Neutrophil (primary cell): ENCODE results near the gene CROCC.
"Not testable (repeated sequence)": the region's sequence is repeated elsewhere in the genome, so short reads cannot be mapped to it uniquely, and the experiment has no call there.

ENCODE experiments used
- H3K27ac ChIP-seq: fragments of 200-600 bp; sonication (generic); 2 replicates; pipeline ENCODE4 v1.5.1; 2016; ENCODE audit warnings: mild to moderate bottlenecking, moderate library complexity
- H3K27me3 ChIP-seq: fragments of 200-600 bp; sonication (generic); 2 replicates; pipeline ENCODE4 v1.6.0; 2016; ENCODE audit warnings: mild to moderate bottlenecking
- H3K36me3 ChIP-seq: fragments of 200-600 bp; sonication (generic); 2 replicates; pipeline ENCODE4 v1.5.1; 2017
- H3K4me1 ChIP-seq, 2 experiments: fragments of 200-600 bp in 1 of 2; sonication (generic) in 1 of 2; 1 replicate in 1 of 2; 2 replicates in 1 of 2; pipeline versions ENCODE4 v1.5.1 to v1.6.1; 2013 to 2016; ENCODE audit warnings: low read depth in 1 of 2, low read length in 1 of 2, mild to moderate bottlenecking in 1 of 2, moderate library complexity in 1 of 2; ENCODE audit not compliant: control insufficient read depth in 1 of 2, insufficient read depth in 1 of 2
- H3K4me3 ChIP-seq, 2 experiments: fragments of 200-600 bp in 1 of 2; sonication (generic) in 1 of 2; 1 replicate in 1 of 2; 2 replicates in 1 of 2; pipeline ENCODE4 v1.5.1; 2013 to 2016; ENCODE audit warnings: low read depth in 1 of 2, low read length in 1 of 2, mild to moderate bottlenecking in 1 of 2, moderate library complexity in 1 of 2
- H3K9me3 ChIP-seq: fragments of 200-600 bp; sonication (generic); 2 replicates; pipeline ENCODE4 v1.5.1; 2016
- CTCF ChIP-seq: fragments of 200-600 bp; sonication (generic); IDR thresholded peaks from 2 replicates; pipeline ENCODE4 v1.5.1; 2016; ENCODE audit warnings: antibody characterized with exemption

CROCC gene

DNA sequence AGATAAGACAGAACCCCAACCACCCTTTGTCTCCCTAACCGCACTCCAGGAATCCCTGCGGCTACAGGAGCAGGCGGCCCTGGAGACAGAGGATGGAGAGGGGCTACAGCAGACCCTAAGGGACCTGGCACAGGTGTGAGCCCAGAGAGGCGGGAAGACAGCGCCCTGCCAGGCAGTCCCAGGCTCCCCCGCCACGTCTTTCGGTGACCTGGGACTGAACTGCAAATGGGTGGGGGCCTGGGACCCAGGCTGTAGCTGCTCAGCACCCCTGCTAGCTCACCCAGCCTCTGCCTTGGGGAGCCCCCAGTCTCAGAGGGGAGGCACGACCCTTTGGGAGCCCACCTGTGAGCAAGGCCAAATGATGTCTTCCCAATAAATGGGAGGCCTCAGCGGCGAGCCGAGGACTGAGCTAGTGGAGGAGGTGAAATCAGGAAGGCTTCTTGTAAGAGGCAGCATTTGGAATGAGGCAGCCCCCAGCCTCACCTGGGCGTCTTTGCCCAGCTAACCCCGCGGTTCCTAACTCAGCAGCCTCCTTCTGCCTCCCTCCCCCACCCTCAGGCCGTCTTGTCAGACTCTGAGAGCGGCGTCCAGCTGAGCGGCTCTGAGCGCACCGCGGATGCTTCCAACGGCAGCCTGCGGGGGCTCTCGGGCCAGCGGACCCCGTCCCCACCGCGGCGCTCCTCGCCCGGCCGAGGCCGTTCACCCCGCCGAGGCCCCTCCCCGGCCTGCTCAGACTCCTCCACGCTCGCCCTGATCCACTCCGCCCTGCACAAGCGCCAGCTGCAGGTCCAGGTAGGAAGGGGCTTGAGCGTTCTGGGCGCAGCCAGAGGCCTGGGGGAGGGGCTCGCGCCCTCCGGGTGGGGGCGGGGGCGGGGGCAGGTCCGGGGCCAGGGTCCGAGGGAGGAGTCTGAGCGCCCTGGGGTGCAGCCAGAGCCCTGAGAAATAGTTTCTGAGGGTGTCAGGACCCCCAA, 16.9 kb downstream of the CROCC start:
- no peaks in the 10 kb centered on the region for H3K27me3 ChIP-seq
- H3K27ac ChIP-seq, result no peak overlapping the region
- H3K9me3 ChIP-seq, result no peaks in the 10 kb centered on the region
- no peak overlapping the region for H3K4me3 ChIP-seq
- no peak for TF ChIP-seq CTCF
- no peaks in the 10 kb centered on the region for H3K4me1 ChIP-seq
- H3K36me3 ChIP-seq, result no peaks in the 10 kb centered on the region

GRCh38 chr1:16939386-16940180, 17.9 kb downstream of the CROCC start:
- H3K27ac ChIP-seq, H3K4me1 ChIP-seq, H3K9me3 ChIP-seq, H3K36me3 ChIP-seq, H3K27me3 ChIP-seq, H3K4me3 ChIP-seq: not testable (repeated sequence)

DNA sequence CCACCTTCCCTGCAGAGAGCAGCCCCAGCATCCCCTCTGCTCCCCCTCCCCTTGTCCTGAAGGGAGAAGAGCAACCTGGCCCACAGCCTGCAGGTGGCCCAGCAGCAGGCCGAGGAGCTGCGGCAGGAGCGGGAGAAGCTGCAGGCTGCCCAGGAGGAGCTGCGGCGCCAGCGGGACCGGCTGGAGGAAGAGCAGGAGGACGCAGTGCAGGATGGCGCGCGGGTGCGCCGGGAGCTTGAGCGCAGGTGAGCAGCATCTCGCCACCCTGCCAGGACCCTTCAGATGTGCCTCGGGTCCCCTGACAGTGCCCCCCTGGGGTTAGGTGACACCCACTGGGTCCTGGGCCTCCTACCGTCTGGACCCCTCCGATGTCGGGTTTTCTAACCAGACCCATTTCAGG, 22.3 kb downstream of the CROCC start:
- Histone ChIP-seq H3K36me3 (no peaks in the 10 kb centered on the region), H3K4me1 (no peaks in the 10 kb centered on the region), H3K27me3 (no peaks in the 10 kb centered on the region), H3K27ac (no peak overlapping the region), H3K9me3 (no peaks in the 10 kb centered on the region), H3K4me3 (no peak overlapping the region)
- no peak for TF ChIP-seq CTCF

DNA sequence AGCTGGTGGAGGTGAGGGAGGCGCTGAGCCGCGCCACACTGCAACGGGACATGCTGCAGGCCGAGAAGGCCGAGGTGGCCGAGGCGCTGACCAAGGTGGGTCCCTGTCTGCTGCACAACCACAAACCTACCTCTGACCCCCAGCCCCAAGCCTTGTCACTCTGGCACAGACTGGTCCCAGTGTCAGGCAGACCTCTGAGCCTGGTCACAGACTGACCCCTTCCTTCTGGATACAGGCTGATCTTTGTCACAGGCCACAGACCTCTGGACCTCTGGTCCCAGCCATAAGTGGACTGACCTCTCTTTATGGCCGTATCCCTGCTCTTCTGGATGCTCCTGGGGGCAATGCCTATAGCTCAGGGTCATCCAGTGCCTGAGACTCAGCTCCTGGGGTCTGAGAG, 23.8 kb downstream of the CROCC start:
- not testable (repeated sequence) for H3K4me3 ChIP-seq, H3K27ac ChIP-seq, H3K9me3 ChIP-seq, H3K27me3 ChIP-seq, H3K36me3 ChIP-seq, H3K4me1 ChIP-seq

GRCh38 chr1:16946185-16946584, 24.5 kb downstream of the CROCC start:
- H3K9me3 ChIP-seq, H3K27ac ChIP-seq, H3K36me3 ChIP-seq, H3K4me3 ChIP-seq, H3K4me1 ChIP-seq, H3K27me3 ChIP-seq: not testable (repeated sequence)

- Histone ChIP-seq H3K27ac (no peak overlapping the region), H3K36me3 (no peaks in the 10 kb centered on the region), H3K27me3 (no peaks in the 10 kb centered on the region), H3K9me3 (no peaks in the 10 kb centered on the region), H3K4me3 (no peak overlapping the region), H3K4me1 (no peaks in the 10 kb centered on the region)
- TF ChIP-seq CTCF, result no peak
Measured at GRCh38 chr1:16946646-16947045, 24.9 kb downstream of the CROCC start.

- H3K36me3 ChIP-seq, H3K27ac ChIP-seq, H3K27me3 ChIP-seq, H3K4me3 ChIP-seq, H3K9me3 ChIP-seq, H3K4me1 ChIP-seq: not testable (repeated sequence)
Measured at GRCh38 chr1:16948282-16948891, 26.7 kb downstream of the CROCC start.

DNA sequence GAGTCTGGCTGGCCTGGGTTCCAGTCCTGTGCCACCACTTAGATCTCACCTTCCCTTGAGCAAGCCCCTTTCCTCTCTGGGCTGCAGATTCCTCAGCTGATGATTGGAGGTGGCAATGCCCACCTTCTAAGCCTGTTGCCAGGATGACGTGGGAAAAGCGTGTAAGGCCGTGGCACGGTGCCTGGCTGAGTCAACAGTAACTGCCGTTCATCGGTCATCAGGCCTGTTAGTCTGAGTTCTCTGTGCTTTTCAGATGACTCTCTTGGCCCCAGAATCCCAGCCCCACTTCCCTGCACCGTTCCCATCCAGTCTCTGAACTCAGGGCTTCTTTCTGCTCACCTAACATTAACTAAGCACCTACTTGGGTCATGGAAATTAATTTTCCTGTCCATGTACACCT, 27.3 kb downstream of the CROCC start:
- not testable (repeated sequence) for H3K27me3 ChIP-seq, H3K4me3 ChIP-seq, H3K9me3 ChIP-seq, H3K27ac ChIP-seq, H3K4me1 ChIP-seq, H3K36me3 ChIP-seq

DNA sequence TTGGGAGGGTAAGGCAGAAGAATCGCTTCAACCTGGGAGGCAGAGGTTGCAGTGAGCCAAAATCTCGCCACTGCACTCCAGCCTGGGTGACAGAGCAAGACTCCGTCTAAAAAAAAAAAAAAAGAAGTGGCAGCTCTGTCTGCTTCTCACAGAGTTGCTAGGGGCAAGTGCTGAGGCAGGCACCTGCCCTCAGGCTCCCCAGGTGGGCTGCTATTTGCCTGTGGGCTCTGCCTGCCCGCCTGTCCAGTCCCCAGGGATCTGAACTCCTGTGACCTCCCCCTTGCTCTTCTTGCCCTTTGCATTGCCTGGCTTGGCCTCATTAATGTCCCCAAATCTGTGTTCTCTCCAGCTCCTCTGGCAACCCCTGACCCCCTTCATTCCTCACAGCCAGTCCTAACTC, 30.6 kb downstream of the CROCC start:
- H3K4me1 ChIP-seq, H3K36me3 ChIP-seq: not testable (repeated sequence)

More for the DNA sequence above, 30.6 kb downstream of the CROCC start:
- not testable (repeated sequence) for H3K27ac ChIP-seq, H3K27me3 ChIP-seq, H3K4me3 ChIP-seq, H3K9me3 ChIP-seq
